ENCODE results near the gene GZF1. TPM values are rescaled to one million over a fixed set of nuclear protein-coding genes. Genes with fewer than 3 reads are reported as not detected.

Gene GZF1
- total RNA-seq, 2 donors from 2014 or later: 5.9 to 9.5 TPM

- Mint-ChIP-seq H3K27ac (no peak overlapping the region), H3K27me3 (ENCODE audit: low read depth) (no peaks in the 10 kb centered on the region), H3K9me3 (no peaks in the 10 kb centered on the region), H3K4me1 (ENCODE audit: low read depth) (peaks cover 31% of the 10 kb centered on the region), H3K36me3 (ENCODE audit: insufficient read depth in 2 of 2) (peaks cover 0 to 1% of the 10 kb centered on the region in 2 donors), H3K4me3 (no peak overlapping the region)
- no peak for DNase-seq
- no peak for ATAC-seq (replicated peaks in 1 of 2)
These were observed 47.8 kb downstream of the GZF1 start for GRCh38 chr20:23409800-23410199.

GRCh38 chr20:23410916-23411695, 49.1 kb downstream of the GZF1 start:
- Mint-ChIP-seq H3K36me3 (ENCODE audit: insufficient read depth in 2 of 2) (peaks cover 0 to 1% of the 10 kb centered on the region in 2 donors), H3K27me3 (ENCODE audit: low read depth) (no peaks in the 10 kb centered on the region), H3K27ac (peak overlapping the region; percentile 85), H3K4me1 (ENCODE audit: low read depth) (peaks cover 37% of the 10 kb centered on the region), H3K9me3 (no peaks in the 10 kb centered on the region), H3K4me3 (no peak overlapping the region)
- DNase-seq: no peak
- no peak for ATAC-seq (replicated peaks in 1 of 2)

GRCh38 chr20:23412026-23412425, 50.0 kb downstream of the GZF1 start:
- peaks cover 0 to 1% of the 10 kb centered on the region in 2 donors for H3K36me3 Mint-ChIP-seq (ENCODE audit: insufficient read depth in 2 of 2)
- no peak overlapping the region for H3K27ac Mint-ChIP-seq
- H3K27me3 Mint-ChIP-seq (ENCODE audit: low read depth): no peaks in the 10 kb centered on the region
- H3K4me3 Mint-ChIP-seq: no peak overlapping the region
- ATAC-seq (replicated peaks in 1 of 2): no peak
- H3K9me3 Mint-ChIP-seq: no peaks in the 10 kb centered on the region
- peaks cover 43% of the 10 kb centered on the region for H3K4me1 Mint-ChIP-seq (ENCODE audit: low read depth)
- DNase-seq: no peak

- no peak overlapping the region for H3K27ac Mint-ChIP-seq
- DNase-seq: no peak
- H3K4me1 Mint-ChIP-seq (ENCODE audit: low read depth): peaks cover 47% of the 10 kb centered on the region
- no peaks in the 10 kb centered on the region for H3K27me3 Mint-ChIP-seq (ENCODE audit: low read depth)
- peaks cover 0 to 1% of the 10 kb centered on the region in 2 donors for H3K36me3 Mint-ChIP-seq (ENCODE audit: insufficient read depth in 2 of 2)
- no peaks in the 10 kb centered on the region for H3K9me3 Mint-ChIP-seq
- no peak overlapping the region for H3K4me3 Mint-ChIP-seq
- ATAC-seq (replicated peaks in 1 of 2): no peak
These were observed 52.0 kb downstream of the GZF1 start for GRCh38 chr20:23413862-23414422.

- Mint-ChIP-seq H3K27ac (no peak overlapping the region), H3K4me3 (no peak overlapping the region), H3K36me3 (ENCODE audit: insufficient read depth in 2 of 2) (peaks cover 0 to 1% of the 10 kb centered on the region in 2 donors), H3K9me3 (no peaks in the 10 kb centered on the region), H3K4me1 (ENCODE audit: low read depth) (peaks cover 52% of the 10 kb centered on the region), H3K27me3 (ENCODE audit: low read depth) (no peaks in the 10 kb centered on the region)
- ATAC-seq (replicated peaks in 1 of 2) (no peak), DNase-seq (no peak)
These were observed 52.7 kb downstream of the GZF1 start for GRCh38 chr20:23414526-23415188.

- Mint-ChIP-seq H3K27me3 (ENCODE audit: low read depth) (no peaks in the 10 kb centered on the region), H3K4me3 (no peak overlapping the region), H3K9me3 (no peaks in the 10 kb centered on the region), H3K27ac (no peak overlapping the region), H3K36me3 (ENCODE audit: insufficient read depth in 2 of 2) (peaks cover 0 to 4% of the 10 kb centered on the region in 2 donors), H3K4me1 (ENCODE audit: low read depth) (peaks cover 58% of the 10 kb centered on the region)
- ATAC-seq (replicated peaks in 1 of 2) (no peak), DNase-seq (no peak)
These were observed 53.6 kb downstream of the GZF1 start for GRCh38 chr20:23415555-23415954.

GRCh38 chr20:23415959-23416583, 54.1 kb downstream of the GZF1 start:
- ATAC-seq (replicated peaks in 1 of 2) (no peak), DNase-seq (no peak)
- Mint-ChIP-seq H3K36me3 (ENCODE audit: insufficient read depth in 2 of 2) (peaks cover 0 to 4% of the 10 kb centered on the region in 2 donors), H3K4me3 (no peak overlapping the region), H3K27me3 (ENCODE audit: low read depth) (no peaks in the 10 kb centered on the region), H3K9me3 (no peaks in the 10 kb centered on the region), H3K27ac (no peak overlapping the region), H3K4me1 (ENCODE audit: low read depth) (peaks cover 58% of the 10 kb centered on the region)

GRCh38 chr20:23417861-23418260, 55.9 kb downstream of the GZF1 start:
- Mint-ChIP-seq H3K27ac (no peak overlapping the region), H3K9me3 (no peaks in the 10 kb centered on the region), H3K4me1 (ENCODE audit: low read depth) (peaks cover 57% of the 10 kb centered on the region), H3K36me3 (ENCODE audit: insufficient read depth in 2 of 2) (peaks cover 0 to 3% of the 10 kb centered on the region in 2 donors), H3K4me3 (no peak overlapping the region), H3K27me3 (ENCODE audit: low read depth) (no peaks in the 10 kb centered on the region)
- ATAC-seq (replicated peaks in 1 of 2) (no peak), DNase-seq (no peak)

GRCh38 chr20:23419657-23419994, 57.6 kb downstream of the GZF1 start:
- no peaks in the 10 kb centered on the region for H3K9me3 Mint-ChIP-seq
- DNase-seq (no peak), ATAC-seq (replicated peaks in 1 of 2) (no peak)
- H3K36me3 Mint-ChIP-seq (ENCODE audit: insufficient read depth in 2 of 2): peaks cover 0 to 3% of the 10 kb centered on the region in 2 donors
- no peaks in the 10 kb centered on the region for H3K27me3 Mint-ChIP-seq (ENCODE audit: low read depth)
- H3K27ac Mint-ChIP-seq: peak overlapping the region; percentile 98
- peaks cover 49% of the 10 kb centered on the region for H3K4me1 Mint-ChIP-seq (ENCODE audit: low read depth)
- H3K4me3 Mint-ChIP-seq: peak overlapping the region; percentile 89 to 99

GRCh38 chr20:23419995-23420901, 58.3 kb downstream of the GZF1 start:
- peaks cover 49% of the 10 kb centered on the region for H3K4me1 Mint-ChIP-seq (ENCODE audit: low read depth)
- H3K27ac Mint-ChIP-seq: peak overlapping the region; percentile 98
- peak; percentile 28 to 50 for ATAC-seq (replicated peaks in 1 of 2)
- H3K4me3 Mint-ChIP-seq: peak overlapping the region; percentile 89 to 99
- no peaks in the 10 kb centered on the region for H3K27me3 Mint-ChIP-seq (ENCODE audit: low read depth)
- H3K9me3 Mint-ChIP-seq: no peaks in the 10 kb centered on the region
- H3K36me3 Mint-ChIP-seq (ENCODE audit: insufficient read depth in 2 of 2): peaks cover 0 to 3% of the 10 kb centered on the region in 2 donors
- DNase-seq: peak; percentile 55 to 58

GRCh38 chr20:23420943-23421931, 59.3 kb downstream of the GZF1 start, which contains the start of gene NAPB:
NAPB (minus strand) TSS chr20:23421488; CDS start chr20:23421402, 86 bp downstream.
- H3K9me3 Mint-ChIP-seq: no peaks in the 10 kb centered on the region
- H3K27ac Mint-ChIP-seq: peak within 1 kb of the TSS; percentile 33
- ATAC-seq (replicated peaks in 1 of 2) (peak; percentile 98), DNase-seq (peak; percentile 94 to 95)
- peaks cover 0 to 3% of the 10 kb centered on the region in 2 donors for H3K36me3 Mint-ChIP-seq (ENCODE audit: insufficient read depth in 2 of 2)
- H3K27me3 Mint-ChIP-seq (ENCODE audit: low read depth): no peaks in the 10 kb centered on the region
- peak within 1 kb of the TSS; percentile 89 to 99 for H3K4me3 Mint-ChIP-seq
- H3K4me1 Mint-ChIP-seq (ENCODE audit: low read depth): peaks cover 41% of the 10 kb centered on the region

All from activated T-cell treated with anti-CD3 and anti-CD28 coated beads, Interleukin-2, amount 50 U/mL, for 72 hours (primary cell).